Activated T-helper 17 cell treated with anti-CD3 and anti-CD28 coated beads, Interleukin-2, amount 50 U/mL, for 72 hours (primary cell): ENCODE measurements around the gene NINJ2. TPM values are rescaled to one million over a fixed set of nuclear protein-coding genes. Genes with fewer than 3 reads are reported as not detected.
A peak's percentile ranks its signal among the peaks of the same experiment; 100 is the strongest.

ENCODE experiments used
- ATAC-seq: fragments of 150-1000 bp; cut with Tn5 transposase; replicated peaks from 2 replicates; pipeline ENCODE4 v1.10.0; 2021; ENCODE audit warnings: mild to moderate bottlenecking, moderate library complexity
- H3K27ac Mint-ChIP-seq: one replicate; pipeline ENCODE4 v1.8.0; 2022; ENCODE audit warnings: mixed read lengths
- H3K27me3 Mint-ChIP-seq: one replicate; pipeline ENCODE4 v1.8.0; 2022; ENCODE audit warnings: mixed read lengths
- H3K36me3 Mint-ChIP-seq: one replicate; pipeline ENCODE4 v1.8.0; 2022; ENCODE audit warnings: low read depth, mild to moderate bottlenecking, mixed read lengths
- H3K4me1 Mint-ChIP-seq: one replicate; pipeline ENCODE4 v1.8.0; 2022; ENCODE audit warnings: mixed read lengths
- H3K4me3 Mint-ChIP-seq: one replicate; pipeline ENCODE4 v1.8.0; 2022; ENCODE audit warnings: mild to moderate bottlenecking, mixed read lengths
- H3K9me3 Mint-ChIP-seq: one replicate; pipeline ENCODE4 v1.8.0; 2022; ENCODE audit warnings: mixed read lengths
- total RNA-seq, 2 donors: library from RNA; stranded (reverse); gene quantifications; one replicate each; pipeline ENCODE4 v1.2.3, GENCODE V29; 2022

NINJ2 gene
- total RNA-seq, 2 donors from 2014 or later, result 9.2 to 19.9 TPM

- Mint-ChIP-seq H3K4me1 (peaks cover 20% of the 10 kb centered on the region), H3K36me3 (no peaks in the 10 kb centered on the region), H3K27ac (peak overlapping the region; percentile 70), H3K27me3 (no peaks in the 10 kb centered on the region), H3K9me3 (no peaks in the 10 kb centered on the region), H3K4me3 (peak overlapping the region; percentile 20)
- ATAC-seq, result peak; percentile 96
Observed at GRCh38 chr12:685388-685787, 22.1 kb upstream of the NINJ2 start.

DNA sequence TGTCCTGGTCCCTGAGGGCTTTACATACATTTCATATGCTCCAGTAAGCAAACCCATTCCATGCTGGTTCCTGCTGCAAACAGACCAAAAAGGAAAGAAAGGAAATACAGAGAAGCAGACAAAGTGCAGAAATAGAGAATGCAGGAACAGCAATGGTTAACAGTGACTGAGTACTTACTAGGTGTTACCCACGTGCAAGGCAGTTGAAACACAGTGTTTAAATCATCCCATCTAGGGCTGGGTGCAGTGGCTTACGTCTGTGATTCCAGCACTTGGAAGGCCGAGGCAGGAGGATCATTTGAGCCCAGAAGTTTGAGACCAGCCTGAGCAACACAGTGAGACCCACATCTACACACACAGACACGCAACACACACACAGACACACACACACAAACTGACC, 21.2 kb upstream of the NINJ2 start:
- Mint-ChIP-seq H3K36me3 (no peaks in the 10 kb centered on the region), H3K27me3 (no peaks in the 10 kb centered on the region), H3K4me3 (no peak overlapping the region), H3K27ac (peak overlapping the region; percentile 70), H3K4me1 (peaks cover 21% of the 10 kb centered on the region), H3K9me3 (no peaks in the 10 kb centered on the region)
- no peak for ATAC-seq

DNA sequence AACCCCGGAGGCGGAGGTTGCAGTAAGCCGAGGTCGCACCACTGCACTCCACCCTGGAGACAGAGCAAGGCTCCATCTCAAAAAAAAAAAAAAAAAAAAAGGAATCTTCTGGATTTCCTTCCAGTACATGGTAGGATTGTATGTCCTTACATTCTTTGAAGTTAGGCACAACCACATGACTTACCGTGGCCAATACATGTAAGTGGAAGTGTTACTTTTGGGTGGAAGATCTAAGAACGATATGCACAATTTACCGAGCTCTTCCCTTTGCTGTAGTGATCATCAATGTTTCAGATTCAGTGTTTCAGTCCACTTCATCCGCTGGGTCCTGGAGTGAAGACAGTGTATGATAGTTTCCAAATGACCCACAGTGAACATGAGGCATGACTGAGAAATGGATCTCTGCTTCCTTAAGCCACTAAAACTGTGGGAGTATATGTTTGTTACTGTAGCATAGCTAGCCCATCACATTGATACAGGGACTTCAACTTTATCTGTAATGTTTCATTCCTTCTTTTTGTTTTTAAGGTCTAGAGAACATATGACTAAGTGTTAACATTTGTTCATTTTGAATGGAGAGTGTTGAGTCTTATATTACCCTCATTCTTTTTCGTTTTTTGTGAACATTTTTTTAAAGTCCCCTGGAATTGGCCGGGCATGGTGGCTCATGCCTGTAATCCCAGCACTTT, 18.5 kb upstream of the NINJ2 start:
- Mint-ChIP-seq H3K27ac (peak overlapping the region; percentile 16), H3K4me1 (peaks cover 35% of the 10 kb centered on the region), H3K4me3 (no peak overlapping the region), H3K9me3 (no peaks in the 10 kb centered on the region), H3K27me3 (no peaks in the 10 kb centered on the region), H3K36me3 (no peaks in the 10 kb centered on the region)
- ATAC-seq, result peak; percentile 42

DNA sequence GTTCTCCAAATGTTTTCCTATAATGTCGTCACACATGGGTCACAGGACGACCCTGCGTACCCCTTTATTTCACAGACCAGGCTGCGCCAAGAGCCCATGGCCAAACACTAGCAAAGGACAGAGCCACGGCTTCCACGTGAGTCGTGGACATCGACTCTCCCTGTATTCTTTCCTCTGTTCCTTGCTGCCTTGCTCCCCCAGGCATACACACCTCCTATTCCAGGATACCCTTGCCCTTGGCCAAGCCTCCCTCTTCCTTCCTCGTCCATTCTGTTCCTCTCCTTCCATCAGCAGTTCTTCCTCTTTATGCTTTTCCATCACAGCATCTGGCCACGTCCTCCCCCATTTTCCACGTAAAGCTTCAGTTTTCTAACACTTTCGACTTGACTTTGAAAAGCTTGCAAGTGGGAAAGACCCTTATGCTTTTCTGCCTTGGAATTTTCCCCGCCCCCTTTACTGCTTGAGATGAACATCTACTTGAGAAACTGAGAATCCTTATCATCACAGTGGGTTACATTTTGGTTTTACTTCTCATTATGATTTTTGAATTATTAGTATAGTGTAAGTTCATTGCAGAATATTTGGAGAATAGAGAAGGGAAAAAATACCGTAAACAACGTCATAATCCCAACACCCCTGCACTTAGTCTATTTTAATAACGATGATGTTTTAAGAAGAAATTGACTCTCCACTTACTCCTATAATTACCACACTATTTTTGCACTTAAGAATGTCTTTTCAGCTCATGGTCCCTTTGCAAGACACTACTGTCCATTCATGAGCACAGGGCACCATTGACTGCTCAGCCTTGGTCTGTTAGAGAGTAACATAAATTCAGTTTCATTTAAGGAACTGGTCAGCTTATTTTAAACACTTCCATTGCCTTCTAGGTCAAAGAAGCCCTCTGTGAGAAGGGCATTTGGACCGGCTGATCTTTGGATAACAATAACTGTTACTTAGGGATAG, 15.8 kb upstream of the NINJ2 start:
- ATAC-seq, result no peak
- no peaks in the 10 kb centered on the region for H3K9me3 Mint-ChIP-seq
- no peaks in the 10 kb centered on the region for H3K36me3 Mint-ChIP-seq
- peaks cover 21% of the 10 kb centered on the region for H3K4me1 Mint-ChIP-seq
- peak overlapping the region; percentile 7 for H3K27ac Mint-ChIP-seq
- peak overlapping the region; percentile 24 for H3K4me3 Mint-ChIP-seq
- no peaks in the 10 kb centered on the region for H3K27me3 Mint-ChIP-seq

GRCh38 chr12:675562-675961, 12.3 kb upstream of the NINJ2 start:
- H3K27ac Mint-ChIP-seq, result no peak overlapping the region
- no peaks in the 10 kb centered on the region for H3K36me3 Mint-ChIP-seq
- peak overlapping the region; percentile 27 for H3K4me3 Mint-ChIP-seq
- H3K27me3 Mint-ChIP-seq, result no peaks in the 10 kb centered on the region
- peaks cover 37% of the 10 kb centered on the region for H3K4me1 Mint-ChIP-seq
- ATAC-seq, result no peak
- no peaks in the 10 kb centered on the region for H3K9me3 Mint-ChIP-seq

DNA sequence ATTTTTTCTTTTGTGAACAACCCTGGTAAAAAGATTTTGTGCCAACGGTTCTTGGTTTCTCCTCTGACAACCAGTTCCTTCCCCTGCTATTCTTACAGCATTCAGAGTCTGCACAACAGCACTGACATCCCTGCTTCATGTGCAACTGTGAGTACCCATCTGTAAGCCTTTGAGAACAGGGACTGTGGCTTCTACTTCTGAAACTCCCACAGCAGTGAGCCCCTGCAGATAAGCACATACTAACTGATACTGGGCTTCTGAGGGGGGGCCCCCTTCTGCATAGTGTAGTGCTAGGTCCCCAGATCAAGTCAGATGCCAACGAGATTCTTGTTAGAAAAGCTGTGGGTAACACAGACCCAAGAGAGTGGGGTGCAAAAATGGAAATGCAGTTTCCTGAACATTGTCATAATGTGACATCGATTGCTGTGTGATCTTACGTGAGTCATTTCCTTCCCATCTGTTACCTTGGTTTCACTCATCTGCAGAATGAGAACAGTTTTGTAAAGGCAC, 11.1 kb upstream of the NINJ2 start:
- peak; percentile 96 for ATAC-seq
- no peaks in the 10 kb centered on the region for H3K27me3 Mint-ChIP-seq

GRCh38 chr12:673849-674248, 10.6 kb upstream of the NINJ2 start:
- Mint-ChIP-seq H3K27ac (peak overlapping the region; percentile 88), H3K4me1 (peaks cover 35% of the 10 kb centered on the region), H3K27me3 (no peaks in the 10 kb centered on the region), H3K36me3 (no peaks in the 10 kb centered on the region), H3K4me3 (peak overlapping the region; percentile 75), H3K9me3 (no peaks in the 10 kb centered on the region)
- ATAC-seq, result no peak

More for the DNA sequence above, 11.1 kb upstream of the NINJ2 start:
- H3K4me1 Mint-ChIP-seq, result peaks cover 35% of the 10 kb centered on the region
- H3K4me3 Mint-ChIP-seq, result peak overlapping the region; percentile 75
- H3K36me3 Mint-ChIP-seq, result no peaks in the 10 kb centered on the region
- H3K9me3 Mint-ChIP-seq, result no peaks in the 10 kb centered on the region
- peak overlapping the region; percentile 88 for H3K27ac Mint-ChIP-seq

GRCh38 chr12:669576-669945, 6.3 kb upstream of the NINJ2 start:
- Mint-ChIP-seq H3K27ac (peak overlapping the region; percentile 91), H3K9me3 (no peaks in the 10 kb centered on the region), H3K36me3 (no peaks in the 10 kb centered on the region), H3K27me3 (no peaks in the 10 kb centered on the region), H3K4me1 (peaks cover 44% of the 10 kb centered on the region), H3K4me3 (peak overlapping the region; percentile 66)
- ATAC-seq, result no peak

GRCh38 chr12:668090-668481, 4.8 kb upstream of the NINJ2 start:
- H3K27ac Mint-ChIP-seq, result peak overlapping the region; percentile 95
- peak overlapping the region; percentile 78 for H3K4me3 Mint-ChIP-seq
- no peaks in the 10 kb centered on the region for H3K27me3 Mint-ChIP-seq
- ATAC-seq, result no peak
- H3K36me3 Mint-ChIP-seq, result no peaks in the 10 kb centered on the region
- H3K9me3 Mint-ChIP-seq, result no peaks in the 10 kb centered on the region
- H3K4me1 Mint-ChIP-seq, result peaks cover 45% of the 10 kb centered on the region

GRCh38 chr12:666766-667308, 3.6 kb upstream of the NINJ2 start:
- H3K4me3 Mint-ChIP-seq, result peak overlapping the region; percentile 78
- peak; percentile 67 for ATAC-seq
- H3K36me3 Mint-ChIP-seq, result no peaks in the 10 kb centered on the region
- H3K4me1 Mint-ChIP-seq, result peaks cover 43% of the 10 kb centered on the region
- no peaks in the 10 kb centered on the region for H3K9me3 Mint-ChIP-seq
- peak overlapping the region; percentile 95 for H3K27ac Mint-ChIP-seq
- no peaks in the 10 kb centered on the region for H3K27me3 Mint-ChIP-seq

GRCh38 chr12:666066-666465, 2.8 kb upstream of the NINJ2 start:
- Mint-ChIP-seq H3K36me3 (no peaks in the 10 kb centered on the region), H3K9me3 (no peaks in the 10 kb centered on the region), H3K4me3 (peak overlapping the region; percentile 78), H3K27ac (peak overlapping the region; percentile 95), H3K4me1 (peaks cover 49% of the 10 kb centered on the region), H3K27me3 (no peaks in the 10 kb centered on the region)
- ATAC-seq, result no peak

GRCh38 chr12:664779-665092, 1.5 kb upstream of the NINJ2 start:
- no peaks in the 10 kb centered on the region for H3K9me3 Mint-ChIP-seq
- ATAC-seq, result no peak
- peaks cover 49% of the 10 kb centered on the region for H3K4me1 Mint-ChIP-seq
- H3K36me3 Mint-ChIP-seq, result no peaks in the 10 kb centered on the region
- no peaks in the 10 kb centered on the region for H3K27me3 Mint-ChIP-seq
- H3K4me3 Mint-ChIP-seq, result peak overlapping the region; percentile 21
- H3K27ac Mint-ChIP-seq, result peak overlapping the region; percentile 70

DNA sequence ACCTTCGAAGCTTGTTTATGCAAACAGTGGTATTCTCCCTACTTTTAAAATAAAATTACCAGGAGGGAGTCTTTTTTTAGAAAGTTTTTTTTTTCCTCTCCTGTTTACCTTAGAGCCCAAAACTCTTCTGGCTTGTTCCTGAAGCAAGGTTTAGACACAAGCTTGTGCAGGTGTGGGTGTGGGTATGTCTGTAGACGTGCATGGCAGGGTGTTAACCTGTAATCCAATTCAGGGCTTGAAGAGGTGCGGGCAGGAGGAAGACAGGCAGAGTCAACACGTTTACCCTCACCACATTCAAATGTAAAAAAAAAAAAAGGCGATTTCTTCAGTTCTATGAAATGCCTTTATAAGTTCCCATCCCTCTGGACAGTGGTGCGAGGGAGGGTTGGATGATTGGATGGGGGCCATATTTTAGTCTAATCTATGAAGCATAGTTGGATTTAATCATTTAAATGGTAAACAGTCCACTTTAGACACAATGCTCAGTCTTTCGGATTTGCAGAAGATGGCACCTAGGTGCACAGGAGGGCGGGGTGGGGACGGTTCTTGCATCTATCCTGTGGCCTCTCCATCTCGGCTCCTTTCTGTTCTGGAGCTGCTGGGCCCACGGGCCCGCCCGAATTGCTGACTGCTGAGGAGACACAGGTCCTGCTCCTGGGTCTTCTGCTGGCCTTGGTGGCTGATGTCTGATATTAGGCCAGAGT, 982 bp upstream of the NINJ2 start:
- Mint-ChIP-seq H3K4me3 (peak overlapping the region; percentile 77), H3K4me1 (peaks cover 48% of the 10 kb centered on the region), H3K27me3 (no peaks in the 10 kb centered on the region), H3K36me3 (no peaks in the 10 kb centered on the region), H3K9me3 (no peaks in the 10 kb centered on the region), H3K27ac (peak overlapping the region; percentile 70)
- ATAC-seq, result no peak
